Measurements from ENCODE around the gene DCTN1. TPM values are rescaled to one million over a fixed set of nuclear protein-coding genes. Genes with fewer than 3 reads are reported as not detected.

The DCTN1 gene
- total RNA-seq, 1 donor from 2014 or later = 100 TPM

DNA sequence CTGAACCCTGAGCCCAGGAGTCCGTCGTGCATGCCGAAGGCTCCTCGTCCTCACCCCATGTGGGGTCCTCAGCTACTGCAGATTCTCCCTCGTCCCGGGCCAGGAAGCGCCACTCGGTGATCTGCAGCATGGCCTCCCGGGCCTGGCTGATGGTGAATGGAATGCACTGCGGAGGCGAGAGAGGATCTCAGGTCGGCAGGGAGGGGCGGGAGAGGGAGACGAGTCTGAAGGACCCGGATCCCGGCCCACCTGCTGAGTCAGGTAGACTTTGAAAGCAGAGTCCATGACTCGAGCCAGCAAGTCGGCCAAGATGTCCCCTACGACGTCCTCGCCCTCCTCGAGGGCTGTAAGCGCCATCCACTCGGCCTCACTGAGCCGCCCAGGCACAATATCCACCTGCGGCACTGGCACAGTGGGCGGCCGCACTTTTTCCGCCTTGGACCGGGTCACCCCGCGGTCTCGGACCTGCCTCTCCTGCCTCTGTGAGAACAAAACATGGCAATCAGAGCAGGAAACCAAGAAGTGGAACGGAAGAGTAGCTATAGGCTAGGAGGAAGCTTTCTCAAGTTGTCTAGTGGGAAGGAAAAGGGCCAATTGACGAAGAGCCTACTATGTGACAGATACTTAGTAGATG is 35.8 kb upstream of the DCTN1 start:
- Histone ChIP-seq H3K27me3 (peaks cover 7% of the 10 kb centered on the region), H3K4me1 (no peaks in the 10 kb centered on the region), H3K79me2 (ENCODE audit: low read depth) (no peaks in the 10 kb centered on the region), H3K27ac (no peak overlapping the region), H3K9me3 (ENCODE audit: low read depth) (no peaks in the 10 kb centered on the region), H2AFZ (replicated peaks) (no peak overlapping the region), H3K36me3 (no peaks in the 10 kb centered on the region), H3F3A (ENCODE audit: low read depth) (peaks cover 5% of the 10 kb centered on the region), H4K20me1 (ENCODE audit: low read depth) (no peaks in the 10 kb centered on the region), H3K4me3 (no peak overlapping the region), H3K9ac (no peak overlapping the region), H3K4me2 (no peak overlapping the region)
- Mint-ChIP-seq H3K27me3 (ENCODE audit: insufficient read depth, low read depth) (peaks cover 5% of the 10 kb centered on the region), H3K9me3 (no peaks in the 10 kb centered on the region), H3K27ac (no peak overlapping the region), H3K36me3 (no peaks in the 10 kb centered on the region), H3K4me1 (peaks cover 7% of the 10 kb centered on the region), H3K4me3 (no peak overlapping the region)
- no peak for DNase-seq (ENCODE audit: low spot score)
- TF ChIP-seq, protein P1, sequence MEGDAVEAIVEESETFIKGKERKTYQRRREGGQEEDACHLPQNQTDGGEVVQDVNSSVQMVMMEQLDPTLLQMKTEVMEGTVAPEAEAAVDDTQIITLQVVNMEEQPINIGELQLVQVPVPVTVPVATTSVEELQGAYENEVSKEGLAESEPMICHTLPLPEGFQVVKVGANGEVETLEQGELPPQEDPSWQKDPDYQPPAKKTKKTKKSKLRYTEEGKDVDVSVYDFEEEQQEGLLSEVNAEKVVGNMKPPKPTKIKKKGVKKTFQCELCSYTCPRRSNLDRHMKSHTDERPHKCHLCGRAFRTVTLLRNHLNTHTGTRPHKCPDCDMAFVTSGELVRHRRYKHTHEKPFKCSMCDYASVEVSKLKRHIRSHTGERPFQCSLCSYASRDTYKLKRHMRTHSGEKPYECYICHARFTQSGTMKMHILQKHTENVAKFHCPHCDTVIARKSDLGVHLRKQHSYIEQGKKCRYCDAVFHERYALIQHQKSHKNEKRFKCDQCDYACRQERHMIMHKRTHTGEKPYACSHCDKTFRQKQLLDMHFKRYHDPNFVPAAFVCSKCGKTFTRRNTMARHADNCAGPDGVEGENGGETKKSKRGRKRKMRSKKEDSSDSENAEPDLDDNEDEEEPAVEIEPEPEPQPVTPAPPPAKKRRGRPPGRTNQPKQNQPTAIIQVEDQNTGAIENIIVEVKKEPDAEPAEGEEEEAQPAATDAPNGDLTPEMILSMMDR (IDR thresholded peaks at IDR 0.05) = no peak
- TF ChIP-seq EZH2phosphoT487 (IDR thresholded peaks at IDR 0.05) = no peak
- TF ChIP-seq EZH2 (IDR thresholded peaks at IDR 0.05) = no peak

DNA sequence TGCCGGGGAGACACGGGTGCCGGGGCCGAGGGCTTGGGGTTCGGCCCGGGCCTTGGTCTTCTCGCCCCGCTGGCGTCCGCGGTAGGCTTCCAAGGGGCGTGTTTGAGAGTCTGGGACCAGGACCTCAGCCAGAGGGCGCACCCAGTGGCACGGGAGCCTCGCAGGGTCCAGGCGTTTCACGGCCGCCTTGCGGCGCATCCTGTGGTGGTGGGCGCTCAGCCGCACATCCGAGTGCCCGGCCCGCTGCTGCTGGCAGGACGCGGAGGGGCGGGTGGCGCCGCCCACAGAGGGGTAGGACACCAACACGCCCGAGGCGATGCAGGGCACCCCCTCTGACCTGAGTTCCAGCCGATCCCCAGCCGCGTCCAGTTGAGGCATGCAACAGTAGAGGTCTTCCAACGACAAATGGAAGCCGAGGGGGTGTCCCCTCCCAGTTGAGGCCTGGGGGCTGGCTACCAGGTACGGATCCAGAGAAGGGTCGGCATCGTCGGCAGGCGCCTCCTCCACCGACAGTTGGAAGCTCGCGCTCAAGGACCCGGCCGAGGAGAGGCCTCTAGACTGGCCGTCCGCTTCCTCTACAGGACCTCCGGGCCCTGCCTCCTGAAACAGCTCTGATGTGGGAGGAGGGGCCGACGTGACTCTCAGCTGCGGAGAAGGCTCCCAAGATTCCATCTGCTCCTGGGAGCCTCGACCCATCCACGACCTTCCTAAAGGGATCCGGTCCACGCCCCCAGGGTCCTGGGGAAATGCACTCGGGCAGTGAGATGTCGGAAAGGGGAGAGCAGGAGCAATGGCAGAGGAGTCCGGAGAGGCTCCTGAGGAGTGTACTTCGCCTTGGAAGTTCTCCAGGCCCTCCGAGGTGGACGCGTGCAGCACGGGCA is 35.0 kb upstream of the DCTN1 start:
- TF ChIP-seq EZH2phosphoT487 (IDR thresholded peaks at IDR 0.05) (no peak), EZH2 (IDR thresholded peaks at IDR 0.05) (no peak)
- TF ChIP-seq, protein P1 (IDR thresholded peaks at IDR 0.05) = no peak

DNA sequence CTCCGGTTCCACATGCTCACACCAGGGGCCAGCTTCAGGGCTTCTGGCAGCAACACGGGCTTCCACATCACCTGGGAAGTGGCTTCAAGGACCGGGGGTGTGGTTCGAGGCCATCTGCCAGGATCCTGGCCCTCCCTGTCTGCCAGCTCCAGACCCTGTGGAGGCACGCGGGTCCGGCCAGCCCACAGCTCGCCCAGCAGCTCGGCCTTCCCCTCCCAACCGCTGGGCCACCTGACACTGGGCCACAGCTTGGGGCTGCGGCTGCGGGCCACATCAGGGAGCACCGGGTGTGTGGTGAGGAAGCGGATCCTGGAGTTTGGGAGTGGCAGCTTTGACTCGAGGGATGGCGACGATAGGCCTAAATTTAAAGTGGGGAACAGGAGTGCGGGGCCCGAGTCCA is 34.3 kb upstream of the DCTN1 start:
- Histone ChIP-seq H3K4me2 (no peak overlapping the region), H2AFZ (replicated peaks) (no peak overlapping the region), H3K9me3 (ENCODE audit: low read depth) (no peaks in the 10 kb centered on the region), H3K4me1 (no peaks in the 10 kb centered on the region), H3K27ac (no peak overlapping the region), H3K9ac (no peak overlapping the region), H3K36me3 (no peaks in the 10 kb centered on the region), H3F3A (ENCODE audit: low read depth) (no peaks in the 10 kb centered on the region), H3K4me3 (no peak overlapping the region), H3K79me2 (ENCODE audit: low read depth) (no peaks in the 10 kb centered on the region), H4K20me1 (ENCODE audit: low read depth) (no peaks in the 10 kb centered on the region), H3K27me3 (no peaks in the 10 kb centered on the region)
- Mint-ChIP-seq H3K27ac (no peak overlapping the region), H3K27me3 (ENCODE audit: insufficient read depth, low read depth) (peaks cover 2% of the 10 kb centered on the region), H3K4me1 (peaks cover 2% of the 10 kb centered on the region), H3K4me3 (no peak overlapping the region), H3K36me3 (no peaks in the 10 kb centered on the region), H3K9me3 (no peaks in the 10 kb centered on the region)
- TF ChIP-seq, protein P1 (IDR thresholded peaks at IDR 0.05) = no peak
- TF ChIP-seq EZH2phosphoT487 (IDR thresholded peaks at IDR 0.05) (no peak), EZH2 (IDR thresholded peaks at IDR 0.05) (no peak)
- no peak for DNase-seq (ENCODE audit: low spot score)

More for the DNA sequence above, 35.0 kb upstream of the DCTN1 start:
- Histone ChIP-seq H2AFZ (replicated peaks) (no peak overlapping the region), H3K27ac (no peak overlapping the region), H3K79me2 (ENCODE audit: low read depth) (no peaks in the 10 kb centered on the region), H3K4me2 (no peak overlapping the region), H3K27me3 (peaks cover 2% of the 10 kb centered on the region), H3K36me3 (no peaks in the 10 kb centered on the region), H3F3A (ENCODE audit: low read depth) (no peaks in the 10 kb centered on the region), H3K9ac (no peak overlapping the region), H4K20me1 (ENCODE audit: low read depth) (no peaks in the 10 kb centered on the region), H3K4me1 (no peaks in the 10 kb centered on the region), H3K4me3 (no peak overlapping the region), H3K9me3 (ENCODE audit: low read depth) (no peaks in the 10 kb centered on the region)
- no peak for DNase-seq (ENCODE audit: low spot score)
- H3K27ac Mint-ChIP-seq = no peak overlapping the region
- peaks cover 3% of the 10 kb centered on the region for H3K4me1 Mint-ChIP-seq
- H3K36me3 Mint-ChIP-seq = no peaks in the 10 kb centered on the region
- H3K4me3 Mint-ChIP-seq = no peak overlapping the region
- H3K27me3 Mint-ChIP-seq (ENCODE audit: insufficient read depth, low read depth) = peaks cover 5% of the 10 kb centered on the region
- H3K9me3 Mint-ChIP-seq = no peaks in the 10 kb centered on the region
